Mesenchymal stem cell (in vitro differentiated cells and primary cell): ENCODE data around the gene CAMTA1.

Experiments
- DNase-seq: peaks from one replicate; pipeline ENCODE4 v3.0.0-alpha.2; 2013
- H2AFZ ChIP-seq: one replicate; pipeline ENCODE4 v1.6.1; 2013; ENCODE audit warnings: low read depth, mild to moderate bottlenecking, control low read depth, inconsistent platforms, low read length, moderate library complexity
- H2AK5ac ChIP-seq: 2 replicates; pipeline ENCODE4 v1.6.1; 2013; ENCODE audit warnings: low read length, moderate library complexity, mild to moderate bottlenecking, inconsistent platforms; ENCODE audit not compliant: severe bottlenecking
- H2BK120ac ChIP-seq: one replicate; pipeline ENCODE4 v1.6.1; 2013; ENCODE audit warnings: low read depth, mild to moderate bottlenecking, inconsistent platforms, low read length, moderate library complexity
- H2BK12ac ChIP-seq, 2 experiments: one replicate each; pipeline ENCODE4 v1.6.1; 2013; ENCODE audit warnings: inconsistent platforms in 2 of 2, low read length in 2 of 2, mild to moderate bottlenecking in 2 of 2, moderate library complexity in 2 of 2, control low read depth in 1 of 2
- H2BK15ac ChIP-seq: one replicate; pipeline ENCODE4 v1.6.1; 2013; ENCODE audit warnings: mild to moderate bottlenecking, low read depth, inconsistent platforms; ENCODE audit not compliant: poor library complexity, severe bottlenecking
- H2BK5ac ChIP-seq: 2 replicates; pipeline ENCODE4 v1.6.1; 2013; ENCODE audit warnings: low read depth, mild to moderate bottlenecking, low read length, control low read depth, inconsistent platforms; ENCODE audit not compliant: poor library complexity, severe bottlenecking
- H3K14ac ChIP-seq, 2 experiments: one replicate each; pipeline ENCODE4 v1.6.1; 2013; ENCODE audit warnings: inconsistent platforms in 2 of 2, low read length in 2 of 2, control low read depth in 1 of 2, mild to moderate bottlenecking in 1 of 2, moderate library complexity in 1 of 2
- H3K18ac ChIP-seq, 2 experiments: one replicate each; pipeline ENCODE4 v1.6.1; 2013; ENCODE audit warnings: inconsistent platforms in 2 of 2, low read length in 2 of 2, control low read depth in 1 of 2, low read depth in 1 of 2, mild to moderate bottlenecking in 1 of 2
- H3K23ac ChIP-seq, 2 experiments: one replicate each; pipeline ENCODE4 v1.6.1; 2013; ENCODE audit warnings: inconsistent platforms in 2 of 2, low read length in 2 of 2, mild to moderate bottlenecking in 2 of 2, moderate library complexity in 2 of 2, control low read depth in 1 of 2
- H3K27ac ChIP-seq: 2 replicates; pipeline ENCODE4 v1.5.1; 2013; ENCODE audit warnings: mild to moderate bottlenecking, moderate library complexity, low read length, control low read depth, inconsistent platforms; ENCODE audit not compliant: poor library complexity, severe bottlenecking
- H3K27me3 ChIP-seq, 2 experiments: 2 replicates each; pipeline versions ENCODE4 v1.6.1 to v1.7.0; 2013; ENCODE audit warnings: low read length in 2 of 2, mild to moderate bottlenecking in 2 of 2, moderate library complexity in 2 of 2, control low read depth in 1 of 2, inconsistent platforms in 1 of 2; ENCODE audit not compliant: control insufficient read depth in 1 of 2, insufficient read depth in 1 of 2
- H3K36me3 ChIP-seq, 2 experiments: 2 replicates each; pipeline versions ENCODE4 v1.6.1 to v1.7.0; 2013; ENCODE audit warnings: low read length in 2 of 2, control low read depth in 1 of 2, inconsistent platforms in 1 of 2, low read depth in 1 of 2, mild to moderate bottlenecking in 1 of 2; ENCODE audit not compliant: insufficient read depth in 2 of 2, control insufficient read depth in 1 of 2
- H3K4ac ChIP-seq, 2 experiments: one replicate each; pipeline ENCODE4 v1.6.1; 2013; ENCODE audit warnings: inconsistent platforms in 2 of 2, low read length in 2 of 2, mild to moderate bottlenecking in 2 of 2, moderate library complexity in 2 of 2, control low read depth in 1 of 2, low read depth in 1 of 2
- H3K4me1 ChIP-seq: 2 replicates; pipeline ENCODE4 v1.6.1; 2013; ENCODE audit warnings: low read depth, low read length, control low read depth; ENCODE audit not compliant: control insufficient read depth, insufficient read depth
- H3K4me2 ChIP-seq: 2 replicates; pipeline ENCODE4 v1.6.1; 2013; ENCODE audit warnings: low read length, mild to moderate bottlenecking, inconsistent platforms; ENCODE audit not compliant: poor library complexity, severe bottlenecking
- H3K4me3 ChIP-seq, 2 experiments: 2 replicates each; pipeline versions ENCODE4 v1.5.1 to v1.7.0; 2013; ENCODE audit warnings: low read length in 2 of 2, mild to moderate bottlenecking in 2 of 2, control low read depth in 1 of 2, low read depth in 1 of 2; ENCODE audit not compliant: insufficient read depth in 1 of 2
- H3K79me1 ChIP-seq: replicated peaks from 2 replicates; pipeline ENCODE4 v1.6.1; 2013; ENCODE audit warnings: mild to moderate bottlenecking, control low read depth, low read length, inconsistent platforms; ENCODE audit not compliant: poor library complexity, severe bottlenecking
- H3K9ac ChIP-seq: 2 replicates; pipeline ENCODE4 v1.7.0; 2013; ENCODE audit warnings: mild to moderate bottlenecking, low read length, moderate library complexity
- H3K9me3 ChIP-seq: 2 replicates; pipeline ENCODE4 v1.7.0; 2013; ENCODE audit warnings: mild to moderate bottlenecking, low read length; ENCODE audit not compliant: control insufficient read depth
- H4K8ac ChIP-seq: one replicate; pipeline ENCODE4 v1.6.1; 2013; ENCODE audit warnings: inconsistent platforms, mild to moderate bottlenecking, low read length, moderate library complexity
- H4K91ac ChIP-seq: one replicate; pipeline ENCODE4 v1.6.1; 2013; ENCODE audit warnings: mild to moderate bottlenecking, low read length, inconsistent platforms
- WGBS: methylation state at CpG from one replicate; pipeline ENCODE4 v1.1.7; 2013; ENCODE audit warnings: mixed read lengths; 5-methylcytosine and 5-hydroxymethylcytosine counted together

Gene CAMTA1

GRCh38 chr1:6959491-6959890, 174.2 kb downstream of the CAMTA1 start:
- 92% methylated on average over 8 of the region's 8 CpGs for WGBS
- peaks cover 57 to 67% of the 10 kb centered on the region in 2 experiments for H3K27me3 ChIP-seq
- H4K91ac ChIP-seq = no peak overlapping the region
- no peak overlapping the region for H2AFZ ChIP-seq
- H4K8ac ChIP-seq = no peak overlapping the region
- no peak overlapping the region for H3K18ac ChIP-seq
- H3K4me2 ChIP-seq = no peak overlapping the region
- no peak for DNase-seq
- no peak overlapping the region for H3K4ac ChIP-seq
- H3K79me1 ChIP-seq = peaks cover 2% of the 10 kb centered on the region
- H2BK5ac ChIP-seq = no peak overlapping the region
- no peak overlapping the region for H2BK12ac ChIP-seq
- H3K4me1 ChIP-seq = peaks cover 20% of the 10 kb centered on the region
- no peak overlapping the region for H3K14ac ChIP-seq
- H3K36me3 ChIP-seq = no peaks in the 10 kb centered on the region
- H2BK120ac ChIP-seq = no peak overlapping the region
- no peak overlapping the region for H2AK5ac ChIP-seq
- no peak overlapping the region for H3K9ac ChIP-seq
- no peak overlapping the region for H2BK15ac ChIP-seq
- H3K27ac ChIP-seq = no peak overlapping the region
- no peaks in the 10 kb centered on the region for H3K9me3 ChIP-seq
- H3K23ac ChIP-seq = peak overlapping the region in 1 of 2 experiments; percentile 14
- no peak overlapping the region for H3K4me3 ChIP-seq

DNA sequence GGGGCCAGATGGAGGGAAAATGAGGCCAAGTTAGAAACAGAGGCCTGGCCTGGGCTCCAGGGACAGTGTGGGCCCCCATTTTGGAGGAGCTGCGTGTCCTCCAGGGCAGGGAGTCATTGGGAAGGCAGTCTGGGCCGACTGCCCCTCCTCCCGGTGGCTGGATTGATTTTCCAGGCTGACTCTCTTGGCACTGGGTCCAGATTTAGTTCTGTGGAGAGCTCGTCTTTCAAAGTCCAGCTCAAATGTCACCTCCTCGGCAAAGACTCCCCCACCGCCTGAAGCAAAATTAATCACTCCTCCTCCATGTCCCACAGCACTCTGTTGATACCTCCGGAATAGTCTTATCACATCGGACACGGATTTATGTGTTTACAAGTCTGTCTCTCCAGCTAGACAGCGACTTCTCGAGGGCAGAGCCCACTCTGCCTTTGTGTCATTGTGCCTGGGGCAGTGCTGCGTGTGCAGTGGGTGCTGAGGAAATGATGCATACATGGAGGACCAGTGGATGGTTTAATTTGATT, 175.1 kb downstream of the CAMTA1 start:
- no peak overlapping the region for H2BK12ac ChIP-seq
- H3K9me3 ChIP-seq = no peaks in the 10 kb centered on the region
- no peak overlapping the region for H4K91ac ChIP-seq
- peaks cover 18% of the 10 kb centered on the region for H3K4me1 ChIP-seq
- no peak overlapping the region for H2BK120ac ChIP-seq
- no peak overlapping the region for H3K23ac ChIP-seq
- H3K9ac ChIP-seq = no peak overlapping the region
- H3K27me3 ChIP-seq = peaks cover 49 to 67% of the 10 kb centered on the region in 2 experiments
- no peak overlapping the region for H4K8ac ChIP-seq
- no peak overlapping the region for H2AFZ ChIP-seq
- no peak overlapping the region for H3K4me3 ChIP-seq
- no peak overlapping the region for H3K4ac ChIP-seq
- DNase-seq = no peak
- H3K36me3 ChIP-seq = no peaks in the 10 kb centered on the region
- H3K4me2 ChIP-seq = no peak overlapping the region
- no peak overlapping the region for H2BK5ac ChIP-seq
- H2BK15ac ChIP-seq = no peak overlapping the region
- H2AK5ac ChIP-seq = no peak overlapping the region
- H3K14ac ChIP-seq = no peak overlapping the region
- H3K27ac ChIP-seq = no peak overlapping the region
- H3K18ac ChIP-seq = no peak overlapping the region
- 81% methylated on average over 12 of the region's 12 CpGs for WGBS
- peaks cover 2% of the 10 kb centered on the region for H3K79me1 ChIP-seq

DNA sequence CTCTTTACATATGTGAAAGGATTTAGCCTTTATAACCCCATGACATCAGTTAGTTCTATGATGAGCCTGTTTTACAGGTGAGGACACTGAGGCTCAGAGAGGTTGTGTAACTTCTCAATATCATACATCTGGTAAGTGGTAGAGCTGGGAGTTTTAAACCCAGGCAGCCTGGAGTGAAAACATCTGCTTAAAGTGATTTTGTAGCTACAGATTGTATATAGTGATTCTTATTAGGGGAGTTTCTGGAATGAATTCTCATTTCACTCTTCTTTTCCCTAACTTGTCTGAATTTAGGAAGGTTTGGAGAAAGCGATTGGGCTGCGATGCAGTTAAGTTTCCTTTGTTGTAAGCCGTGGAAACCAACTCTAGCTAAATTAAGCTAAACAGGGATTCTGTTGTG, 175.6 kb downstream of the CAMTA1 start:
- H3K14ac ChIP-seq = no peak overlapping the region
- no peaks in the 10 kb centered on the region for H3K36me3 ChIP-seq
- H2AK5ac ChIP-seq = no peak overlapping the region
- H3K27ac ChIP-seq = no peak overlapping the region
- H3K9me3 ChIP-seq = no peaks in the 10 kb centered on the region
- peaks cover 47 to 67% of the 10 kb centered on the region in 2 experiments for H3K27me3 ChIP-seq
- no peak overlapping the region for H3K18ac ChIP-seq
- peaks cover 18% of the 10 kb centered on the region for H3K4me1 ChIP-seq
- H2BK5ac ChIP-seq = no peak overlapping the region
- H2BK12ac ChIP-seq = no peak overlapping the region
- no peak overlapping the region for H4K91ac ChIP-seq
- no peak overlapping the region for H3K4me2 ChIP-seq
- H3K9ac ChIP-seq = no peak overlapping the region
- H2AFZ ChIP-seq = no peak overlapping the region
- H2BK120ac ChIP-seq = no peak overlapping the region
- DNase-seq = no peak
- peaks cover 2% of the 10 kb centered on the region for H3K79me1 ChIP-seq
- no peak overlapping the region for H2BK15ac ChIP-seq
- H4K8ac ChIP-seq = no peak overlapping the region
- H3K23ac ChIP-seq = no peak overlapping the region
- H3K4me3 ChIP-seq = no peak overlapping the region
- H3K4ac ChIP-seq = no peak overlapping the region
- WGBS = 100% methylated on average over 3 of the region's 3 CpGs

GRCh38 chr1:6961289-6961688, 176.0 kb downstream of the CAMTA1 start:
- 77% methylated on average over 13 of the region's 13 CpGs for WGBS
- peaks cover 43 to 67% of the 10 kb centered on the region in 2 experiments for H3K27me3 ChIP-seq

More at GRCh38 chr1:6961289-6961688, 176.0 kb downstream of the CAMTA1 start:
- Histone ChIP-seq H3K9me3 (no peaks in the 10 kb centered on the region), H2BK5ac (no peak overlapping the region), H3K36me3 (no peaks in the 10 kb centered on the region), H3K4me3 (no peak overlapping the region), H3K4ac (no peak overlapping the region), H3K27ac (no peak overlapping the region), H2BK15ac (no peak overlapping the region), H2AK5ac (no peak overlapping the region), H4K8ac (no peak overlapping the region), H3K14ac (no peak overlapping the region), H3K18ac (no peak overlapping the region), H2BK120ac (no peak overlapping the region), H2AFZ (no peak overlapping the region), H4K91ac (no peak overlapping the region), H3K23ac (no peak overlapping the region), H3K79me1 (peaks cover 2% of the 10 kb centered on the region), H3K4me2 (no peak overlapping the region), H3K4me1 (peaks cover 18% of the 10 kb centered on the region), H2BK12ac (no peak overlapping the region), H3K9ac (no peak overlapping the region)
- DNase-seq = no peak
